GM12865 (cell line): ENCODE results near the gene RAB40C.

Source experiments
- DNase-seq: peaks from one replicate; pipeline ENCODE4 v3.0.0; 2010; ENCODE audit warnings: low read depth
- H3K4me3 ChIP-seq: 2 replicates; pipeline ENCODE4 v1.5.1; 2011; ENCODE audit warnings: mild to moderate bottlenecking, low read depth, low read length, control low read depth
- TF ChIP-seq, protein P1 (sequence below): IDR thresholded peaks from 2 replicates; pipeline ENCODE4 v1.5.1; 2011; ENCODE audit warnings: low read length, control low read depth, low read depth, inconsistent platforms; ENCODE audit not compliant: insufficient read depth; ENCODE audit errors: missing control alignments

The RAB40C gene

DNA sequence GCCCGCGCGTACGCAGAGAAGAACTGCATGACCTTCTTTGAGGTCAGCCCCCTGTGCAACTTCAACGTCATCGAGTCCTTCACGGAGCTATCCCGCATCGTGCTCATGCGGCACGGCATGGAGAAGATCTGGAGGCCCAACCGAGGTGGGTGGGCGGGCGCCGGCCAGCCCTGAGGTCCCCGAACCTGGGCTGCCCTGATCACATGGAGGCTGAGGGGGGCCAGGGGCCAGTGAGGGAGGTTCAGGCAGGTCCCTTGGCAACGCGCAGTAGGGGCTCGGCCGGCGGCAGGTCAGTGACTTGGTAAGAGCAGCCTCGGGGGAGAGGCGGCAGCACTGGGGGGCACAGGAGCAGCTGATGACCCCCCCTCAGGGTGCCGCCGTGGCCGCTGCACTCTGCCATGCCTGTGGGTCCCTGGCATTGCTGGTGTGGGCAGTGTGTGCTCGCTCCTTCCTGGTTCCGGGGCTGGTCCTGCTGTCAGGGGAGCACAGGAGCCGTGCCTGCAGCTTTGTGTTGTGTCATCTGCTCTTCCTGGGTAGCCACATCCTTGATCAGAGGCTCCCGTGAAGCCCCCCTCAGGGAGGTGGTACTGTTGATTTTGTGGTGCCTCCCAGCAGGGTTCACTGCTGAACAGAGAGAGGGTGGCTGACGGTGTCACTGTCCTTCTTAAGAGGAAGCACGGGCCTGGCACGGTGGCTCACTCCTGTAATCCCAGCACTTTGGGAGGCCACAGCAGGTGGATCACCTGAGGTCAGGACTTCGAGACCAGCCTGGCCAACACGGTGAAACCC is 36.3 kb downstream of the RAB40C start:
- no peak for DNase-seq
- TF ChIP-seq, protein P1, sequence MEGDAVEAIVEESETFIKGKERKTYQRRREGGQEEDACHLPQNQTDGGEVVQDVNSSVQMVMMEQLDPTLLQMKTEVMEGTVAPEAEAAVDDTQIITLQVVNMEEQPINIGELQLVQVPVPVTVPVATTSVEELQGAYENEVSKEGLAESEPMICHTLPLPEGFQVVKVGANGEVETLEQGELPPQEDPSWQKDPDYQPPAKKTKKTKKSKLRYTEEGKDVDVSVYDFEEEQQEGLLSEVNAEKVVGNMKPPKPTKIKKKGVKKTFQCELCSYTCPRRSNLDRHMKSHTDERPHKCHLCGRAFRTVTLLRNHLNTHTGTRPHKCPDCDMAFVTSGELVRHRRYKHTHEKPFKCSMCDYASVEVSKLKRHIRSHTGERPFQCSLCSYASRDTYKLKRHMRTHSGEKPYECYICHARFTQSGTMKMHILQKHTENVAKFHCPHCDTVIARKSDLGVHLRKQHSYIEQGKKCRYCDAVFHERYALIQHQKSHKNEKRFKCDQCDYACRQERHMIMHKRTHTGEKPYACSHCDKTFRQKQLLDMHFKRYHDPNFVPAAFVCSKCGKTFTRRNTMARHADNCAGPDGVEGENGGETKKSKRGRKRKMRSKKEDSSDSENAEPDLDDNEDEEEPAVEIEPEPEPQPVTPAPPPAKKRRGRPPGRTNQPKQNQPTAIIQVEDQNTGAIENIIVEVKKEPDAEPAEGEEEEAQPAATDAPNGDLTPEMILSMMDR, result no peak
- H3K4me3 ChIP-seq, result no peak overlapping the region

DNA sequence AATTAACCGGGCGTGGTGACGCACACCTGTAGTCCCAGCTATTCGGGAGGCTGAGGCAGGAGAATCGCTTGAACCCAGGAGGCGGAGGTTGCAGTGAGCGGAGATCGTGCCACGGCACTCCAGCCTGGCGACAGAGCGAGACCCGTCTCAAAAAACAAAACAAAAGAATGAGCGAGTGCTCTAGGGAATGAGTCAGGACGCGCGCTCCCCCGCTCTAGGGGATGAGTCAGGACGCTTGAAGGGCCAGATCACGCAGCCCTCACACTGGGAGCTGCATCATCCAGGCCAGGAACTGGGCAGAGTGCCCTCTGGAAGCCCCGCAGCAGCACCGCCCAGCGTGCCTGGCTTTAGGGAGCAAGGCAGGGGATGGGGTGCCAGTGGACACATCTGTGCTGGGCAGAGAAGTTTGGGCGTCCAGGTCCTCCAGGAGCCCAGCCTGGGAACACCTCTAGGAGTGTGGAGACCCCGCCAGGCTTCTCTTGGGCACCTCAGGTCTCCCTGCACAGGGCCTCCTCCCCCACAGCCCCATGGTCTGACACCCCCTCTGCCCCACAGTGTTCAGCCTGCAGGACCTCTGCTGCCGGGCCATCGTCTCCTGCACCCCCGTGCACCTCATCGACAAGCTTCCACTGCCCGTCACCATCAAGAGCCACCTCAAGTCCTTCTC is 37.1 kb downstream of the RAB40C start:
- H3K4me3 ChIP-seq, result no peak overlapping the region
- no peak for DNase-seq
- TF ChIP-seq, protein P1, result no peak

DNA sequence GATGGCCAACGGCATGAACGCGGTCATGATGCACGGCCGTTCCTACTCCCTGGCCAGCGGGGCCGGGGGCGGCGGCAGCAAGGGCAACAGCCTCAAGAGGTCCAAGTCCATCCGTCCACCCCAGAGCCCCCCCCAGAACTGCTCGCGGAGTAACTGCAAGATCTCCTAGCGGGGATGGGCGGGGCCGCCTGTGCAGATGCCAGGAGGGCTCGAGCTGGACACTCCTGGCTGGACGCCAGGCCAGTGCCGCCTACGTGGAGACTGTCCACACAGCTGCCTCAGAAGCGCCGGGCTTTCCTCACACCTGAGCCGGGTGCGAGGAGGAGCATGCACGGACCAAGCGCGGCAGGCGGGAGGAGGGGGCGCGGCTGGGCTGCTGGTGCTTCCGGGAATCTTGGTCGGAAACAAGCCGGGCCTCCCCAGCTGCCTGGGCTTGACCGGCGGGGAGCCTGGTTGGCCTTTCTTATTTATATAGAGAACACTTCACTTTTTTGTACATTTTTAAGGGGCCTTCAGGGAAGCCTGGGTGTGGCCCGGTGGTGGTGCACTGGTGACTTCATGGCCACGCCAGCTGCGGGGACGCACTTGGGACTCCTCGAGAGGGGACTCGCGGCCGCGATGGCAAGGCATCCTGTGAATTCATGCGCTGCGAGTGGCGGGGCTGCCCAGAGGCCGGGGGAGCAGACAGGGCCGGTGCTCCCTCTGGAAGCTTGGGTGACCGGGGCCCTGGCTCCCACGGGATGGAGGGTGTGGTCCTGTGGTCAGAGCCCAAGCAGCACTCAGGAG is 37.8 kb downstream of the RAB40C start:
- no peak for DNase-seq
- no peak overlapping the region for H3K4me3 ChIP-seq
- TF ChIP-seq, protein P1, result no peak

DNA sequence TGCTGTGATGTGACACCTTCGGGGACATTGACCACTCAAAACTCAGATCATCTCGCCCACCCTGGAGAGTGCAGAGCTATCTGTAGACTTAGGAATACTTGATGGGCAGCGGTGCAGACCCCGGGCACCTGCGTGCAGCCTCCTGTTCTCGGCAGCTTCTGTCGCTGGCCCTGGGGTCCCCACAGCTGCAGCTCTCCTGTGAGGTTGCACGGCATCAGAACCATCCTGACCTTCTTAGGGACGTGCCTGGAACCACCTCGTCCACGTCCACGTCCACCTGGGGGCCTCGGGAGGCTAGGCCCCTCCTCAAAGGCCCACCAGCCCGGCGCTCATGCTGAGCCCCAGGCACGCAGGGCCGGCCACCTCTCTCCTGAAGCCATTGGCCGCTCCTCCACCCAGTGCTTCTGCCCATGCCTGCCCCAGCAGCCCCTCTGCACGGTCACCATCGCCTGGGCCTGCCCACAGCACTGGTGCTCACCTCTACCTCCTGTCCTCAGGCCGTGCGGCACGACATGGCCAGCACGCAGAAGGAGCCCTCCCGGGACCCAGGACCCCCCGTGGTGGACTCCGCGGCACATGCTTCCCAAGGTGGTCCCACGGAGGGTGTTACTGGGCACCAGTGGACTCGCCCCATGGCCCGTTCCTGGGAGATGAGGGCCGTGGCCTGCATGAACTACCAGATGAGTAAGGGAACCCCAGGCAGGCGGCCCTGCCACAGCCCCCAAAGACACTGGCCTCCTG is 38.6 kb downstream of the RAB40C start:
- TF ChIP-seq, protein P1, result no peak
- DNase-seq, result no peak
- no peak overlapping the region for H3K4me3 ChIP-seq

DNA sequence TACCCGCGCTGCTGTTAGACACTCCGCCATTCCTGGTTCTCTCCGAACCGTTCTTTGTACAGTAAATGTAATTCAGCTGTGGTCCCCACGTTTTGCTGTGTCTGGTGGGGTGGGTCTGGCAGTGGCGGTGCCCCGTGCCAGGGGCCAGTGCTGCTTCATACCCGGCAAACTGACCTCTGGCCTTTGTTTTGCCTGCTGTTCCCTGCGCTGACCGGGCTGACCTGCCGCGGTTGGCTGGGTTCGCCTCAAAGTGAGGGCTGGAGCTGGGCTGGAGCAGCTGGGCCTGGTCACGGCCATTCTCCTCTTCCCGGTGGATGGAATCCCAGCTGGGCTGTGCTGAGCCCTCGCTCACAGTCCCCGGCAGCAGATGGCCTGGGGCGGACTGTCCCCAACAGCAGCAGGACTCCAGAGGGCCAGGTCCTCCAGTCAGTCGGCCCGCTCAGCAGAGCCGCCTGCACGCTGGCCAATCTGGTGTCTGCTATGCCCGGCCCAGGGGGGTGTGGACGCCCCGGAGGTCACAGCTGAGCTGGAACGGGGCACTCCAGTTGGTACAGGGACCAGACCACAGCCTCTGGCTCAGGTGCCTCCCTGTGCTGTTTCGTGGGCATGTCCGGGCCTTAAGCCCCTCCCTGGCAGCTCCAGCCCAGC is 39.4 kb downstream of the RAB40C start:
- H3K4me3 ChIP-seq, result no peak overlapping the region
- TF ChIP-seq, protein P1, result no peak
- DNase-seq, result no peak

DNA sequence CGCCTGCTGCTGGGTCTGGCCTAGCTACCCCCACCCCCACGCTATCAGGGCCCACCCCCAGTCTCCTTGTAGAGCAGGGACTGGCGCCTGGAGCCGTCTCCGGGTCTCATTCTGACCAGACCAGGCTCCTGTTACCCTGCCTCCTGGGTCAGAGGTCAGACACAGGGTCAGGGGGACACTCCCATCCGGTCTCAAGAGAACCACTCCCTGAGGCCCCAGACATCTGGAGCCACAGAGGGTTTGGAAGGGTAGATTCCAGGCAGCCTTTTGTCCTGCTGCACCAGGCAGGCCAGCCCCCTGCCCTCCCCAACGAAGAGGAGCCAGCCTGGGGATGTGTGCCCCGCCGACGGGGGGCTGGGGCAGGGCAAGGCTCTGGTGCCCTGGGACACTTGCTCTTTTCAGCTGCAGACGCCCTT is 40.0 kb downstream of the RAB40C start:
- no peak overlapping the region for H3K4me3 ChIP-seq
- TF ChIP-seq, protein P1, result no peak
- DNase-seq, result no peak
